ENCODE data around the gene TFDP1.

GRCh38 chr13:113554333-113554700, 30.2 kb upstream of the TFDP1 start:
- no peak for TF ChIP-seq POLR2A (IDR thresholded peaks at IDR 0.05; ENCODE audit: low read depth)
- TF ChIP-seq, protein P1, sequence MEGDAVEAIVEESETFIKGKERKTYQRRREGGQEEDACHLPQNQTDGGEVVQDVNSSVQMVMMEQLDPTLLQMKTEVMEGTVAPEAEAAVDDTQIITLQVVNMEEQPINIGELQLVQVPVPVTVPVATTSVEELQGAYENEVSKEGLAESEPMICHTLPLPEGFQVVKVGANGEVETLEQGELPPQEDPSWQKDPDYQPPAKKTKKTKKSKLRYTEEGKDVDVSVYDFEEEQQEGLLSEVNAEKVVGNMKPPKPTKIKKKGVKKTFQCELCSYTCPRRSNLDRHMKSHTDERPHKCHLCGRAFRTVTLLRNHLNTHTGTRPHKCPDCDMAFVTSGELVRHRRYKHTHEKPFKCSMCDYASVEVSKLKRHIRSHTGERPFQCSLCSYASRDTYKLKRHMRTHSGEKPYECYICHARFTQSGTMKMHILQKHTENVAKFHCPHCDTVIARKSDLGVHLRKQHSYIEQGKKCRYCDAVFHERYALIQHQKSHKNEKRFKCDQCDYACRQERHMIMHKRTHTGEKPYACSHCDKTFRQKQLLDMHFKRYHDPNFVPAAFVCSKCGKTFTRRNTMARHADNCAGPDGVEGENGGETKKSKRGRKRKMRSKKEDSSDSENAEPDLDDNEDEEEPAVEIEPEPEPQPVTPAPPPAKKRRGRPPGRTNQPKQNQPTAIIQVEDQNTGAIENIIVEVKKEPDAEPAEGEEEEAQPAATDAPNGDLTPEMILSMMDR (IDR thresholded peaks at IDR 0.05) = no peak
